SW480 (cell line): ENCODE results near the gene RPL7L1.
"Not testable (repeated sequence)": the region's sequence is repeated elsewhere in the genome, so short reads cannot be mapped to it uniquely, and the experiment has no call there.

Experiments
- DNase-seq: peaks from one replicate; pipeline ENCODE4 v3.0.0-alpha.2; 2016; ENCODE audit warnings: low spot score

Gene RPL7L1

DNA sequence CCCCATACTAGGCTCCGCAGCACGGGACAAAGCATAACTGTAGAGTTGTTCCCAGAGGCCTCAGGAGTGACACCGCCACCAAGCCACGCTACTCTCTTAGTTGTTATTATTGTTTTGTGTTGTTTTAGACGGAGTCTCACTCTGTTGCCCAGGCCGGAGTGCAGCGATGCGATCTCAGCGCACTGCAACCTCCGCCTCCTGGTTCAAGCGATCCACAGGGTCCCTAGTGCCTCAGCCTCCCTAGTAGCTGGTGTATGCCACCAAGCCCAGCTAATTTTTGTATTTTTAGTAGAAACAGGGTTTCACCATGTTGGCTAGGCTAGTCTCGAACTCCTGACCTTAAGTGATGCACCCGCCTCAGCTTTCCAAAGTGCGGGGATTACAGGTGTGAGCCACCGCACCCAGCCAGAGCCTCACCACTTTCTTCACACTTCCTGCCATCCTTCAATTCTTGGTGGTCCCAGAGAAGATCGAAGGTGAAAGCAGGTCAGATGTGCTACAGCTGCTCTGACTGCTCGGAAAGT, 11.8 kb downstream of the RPL7L1 start:
- DNase-seq = no peak

- DNase-seq = not testable (repeated sequence)
These were observed 14.8 kb downstream of the RPL7L1 start for GRCh38 chr6:42894041-42894828.

DNA sequence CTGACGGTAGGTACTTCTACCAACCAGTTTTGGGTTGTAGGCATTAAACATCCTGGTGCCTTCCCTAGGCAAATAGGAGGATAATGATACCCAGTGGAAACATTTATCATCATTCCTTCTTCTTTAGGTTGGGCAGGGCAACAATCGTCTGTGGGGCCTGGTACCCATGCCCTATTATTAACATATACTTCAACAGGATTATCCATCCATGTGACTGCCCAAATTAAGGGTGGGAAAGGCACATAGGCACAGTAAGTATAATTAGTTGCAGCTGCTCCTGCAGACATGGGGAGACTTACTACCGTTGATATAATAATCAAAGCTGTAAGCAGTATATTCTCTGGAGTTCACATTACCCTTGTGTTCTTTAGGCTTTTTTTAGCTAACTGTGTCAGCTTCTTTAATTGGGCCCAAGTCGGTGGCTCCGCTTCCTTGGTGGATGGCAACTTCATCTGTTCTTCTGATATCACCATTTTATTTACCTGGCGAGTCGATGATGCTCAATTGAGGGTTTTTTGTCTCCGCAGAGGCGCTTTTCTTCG, 16.8 kb downstream of the RPL7L1 start:
- DNase-seq = no peak

DNA sequence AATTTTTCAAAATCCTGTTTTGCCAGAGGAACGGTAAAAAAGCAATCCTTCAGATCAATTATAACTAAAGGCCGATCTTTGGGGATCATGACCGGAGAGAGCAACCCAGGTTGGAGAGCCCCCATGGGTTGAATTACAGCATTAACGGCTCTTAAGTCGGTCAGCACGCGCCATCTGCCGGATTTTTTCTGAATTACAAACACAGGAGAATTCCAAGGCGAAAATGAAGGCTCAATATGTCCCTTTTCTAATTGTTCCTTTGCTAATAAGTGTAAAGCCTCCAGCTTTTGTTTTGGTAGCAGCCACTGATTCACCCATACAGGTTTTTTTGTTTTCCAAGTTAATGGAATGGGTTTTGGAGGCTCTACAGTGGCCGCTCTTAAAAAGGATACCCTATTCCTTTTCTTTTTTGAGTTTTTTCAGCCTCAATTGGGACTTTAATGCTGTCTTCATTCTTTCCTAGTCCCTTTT, 19.5 kb downstream of the RPL7L1 start:
- peak; percentile 41 for DNase-seq

- no peak for DNase-seq
These were observed 20.5 kb downstream of the RPL7L1 start for GRCh38 chr6:42899871-42900270.

GRCh38 chr6:42901538-42901957, 22.1 kb downstream of the RPL7L1 start:
- DNase-seq = peak; percentile 73

DNA sequence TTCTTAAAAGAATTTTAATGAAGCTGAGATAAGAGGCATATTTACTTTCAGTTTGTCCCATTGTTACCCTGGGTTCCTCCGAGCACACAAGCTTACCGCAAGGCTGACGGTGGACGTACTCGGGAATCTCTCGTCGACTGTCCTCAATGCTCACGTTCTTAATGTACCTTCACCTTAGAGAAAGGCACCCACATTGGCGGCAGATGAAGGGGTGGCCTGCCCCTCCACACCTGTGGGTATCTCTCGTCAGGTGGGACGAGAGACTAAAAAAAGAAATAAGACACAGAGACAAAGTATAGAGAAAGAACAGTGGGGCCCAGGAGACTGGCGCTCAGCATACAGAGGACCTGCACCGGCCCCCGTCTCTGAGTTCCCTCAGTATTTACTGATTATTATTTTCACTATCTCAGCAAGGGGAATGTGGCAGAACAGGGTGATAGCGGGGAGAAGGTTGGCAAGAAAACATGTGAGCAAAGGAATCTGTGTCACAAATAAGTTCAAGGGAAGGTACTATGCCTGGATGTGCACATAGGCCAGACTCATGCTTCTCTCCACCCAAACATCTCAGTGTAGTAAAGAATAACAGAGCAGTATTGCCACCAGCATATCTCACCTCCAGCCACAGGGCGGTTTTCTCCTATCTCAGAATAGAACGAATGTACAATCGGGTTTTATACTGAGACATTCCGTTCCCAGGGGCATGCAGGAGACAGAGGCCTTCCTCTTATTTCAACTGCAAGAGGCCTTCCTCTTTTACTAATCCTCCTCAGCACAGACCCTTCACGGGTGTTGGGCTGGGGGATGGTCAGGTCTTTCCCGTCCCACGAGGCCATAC, 23.2 kb downstream of the RPL7L1 start:
- DNase-seq = not testable (repeated sequence)

- DNase-seq = no peak
These were observed 25.1 kb downstream of the RPL7L1 start for GRCh38 chr6:42904467-42904866.

GRCh38 chr6:42907336-42907735, 27.9 kb downstream of the RPL7L1 start:
- DNase-seq = no peak

DNA sequence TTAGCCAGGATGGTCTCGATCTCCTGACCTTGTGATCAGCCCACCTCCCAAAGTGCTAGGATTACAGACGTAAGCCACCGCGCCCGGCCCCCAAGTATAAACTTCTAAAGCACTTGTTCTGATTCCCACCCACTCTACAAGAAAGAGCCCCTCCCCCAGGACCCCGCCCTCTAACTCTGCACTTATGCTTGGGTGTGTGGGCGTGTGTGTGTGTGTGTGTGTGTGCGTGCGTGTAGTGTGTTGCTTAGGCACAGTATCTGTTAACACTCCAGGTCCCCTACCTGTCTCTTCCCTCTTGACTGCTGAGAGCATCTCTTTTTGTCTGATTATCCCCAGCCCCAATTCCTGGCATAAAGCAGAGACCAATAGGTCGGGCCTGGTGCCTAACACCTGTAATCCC, 30.4 kb downstream of the RPL7L1 start:
- no peak for DNase-seq

GRCh38 chr6:42911171-42912021, 32.0 kb downstream of the RPL7L1 start:
- DNase-seq = no peak

GRCh38 chr6:42914546-42914945, 35.1 kb downstream of the RPL7L1 start:
- DNase-seq = no peak

- DNase-seq = no peak
These were observed 36.3 kb downstream of the RPL7L1 start, which contains the start of gene PTCRA for GRCh38 chr6:42915732-42916131. TSS of gene PTCRA (plus strand) at chr6:42916053. CDS start at chr6:42916070, 17 bp downstream.

GRCh38 chr6:42916288-42916687, 36.9 kb downstream of the RPL7L1 start:
- no peak for DNase-seq

DNA sequence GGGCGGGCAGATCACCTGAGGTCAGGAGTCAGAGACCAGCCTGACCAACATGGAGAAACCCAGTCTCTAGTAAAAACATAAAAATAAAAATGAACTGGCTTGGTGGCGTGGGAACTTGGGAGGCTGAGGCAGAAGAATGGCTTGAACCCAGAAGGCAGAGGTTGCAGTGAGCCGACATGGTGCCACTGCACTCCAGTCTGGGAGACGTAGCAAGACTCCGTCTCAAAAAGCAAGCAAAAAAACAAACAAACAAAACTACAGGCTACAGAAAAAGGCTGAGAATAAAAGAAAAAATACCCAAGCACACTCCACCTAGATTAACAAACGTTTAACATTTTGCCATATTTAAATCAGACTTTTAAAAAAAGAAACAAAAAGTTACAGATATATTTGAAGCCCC, 42.4 kb downstream of the RPL7L1 start:
- no peak for DNase-seq

DNA sequence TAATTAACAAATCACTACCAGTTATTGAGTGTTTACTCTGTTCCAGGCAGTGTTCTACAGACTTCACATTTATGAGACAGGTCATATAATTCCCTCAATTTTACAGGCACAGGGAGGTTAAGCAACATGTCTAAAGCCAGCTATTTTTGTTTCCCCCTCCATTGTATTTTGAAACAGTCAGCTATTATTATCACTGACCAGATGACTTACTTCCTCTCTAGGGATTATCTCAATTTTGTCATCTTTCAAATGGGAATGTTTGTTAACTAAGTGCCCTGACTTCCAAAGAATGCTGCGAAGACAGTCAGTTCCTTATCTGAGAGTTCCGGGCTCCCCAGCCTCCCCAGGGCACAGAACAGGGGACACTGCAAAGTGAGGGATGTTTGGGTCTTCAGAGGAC, 44.2 kb downstream of the RPL7L1 start:
- DNase-seq = no peak

DNA sequence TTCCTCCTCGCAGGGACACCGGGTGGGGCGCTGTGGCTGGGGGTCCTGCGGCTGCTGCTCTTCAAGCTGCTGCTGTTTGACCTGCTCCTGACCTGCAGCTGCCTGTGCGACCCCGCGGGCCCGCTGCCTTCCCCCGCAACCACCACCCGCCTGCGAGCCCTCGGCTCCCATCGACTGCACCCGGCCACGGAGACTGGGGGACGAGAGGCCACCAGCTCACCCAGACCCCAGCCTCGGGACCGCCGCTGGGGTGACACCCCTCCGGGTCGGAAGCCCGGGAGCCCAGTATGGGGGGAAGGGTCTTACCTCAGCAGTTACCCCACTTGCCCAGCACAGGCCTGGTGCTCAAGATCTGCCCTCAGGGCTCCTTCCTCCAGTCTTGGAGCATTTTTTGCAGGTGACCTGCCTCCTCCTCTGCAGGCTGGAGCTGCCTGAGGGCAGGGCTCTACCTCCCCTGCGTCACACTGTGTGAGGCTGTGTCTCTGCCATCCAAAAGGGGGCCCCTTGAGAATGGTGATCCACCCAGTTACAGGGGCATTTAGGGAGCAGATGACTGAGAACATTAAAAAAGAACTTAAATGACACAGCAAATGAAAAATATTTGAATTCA, 45.9 kb downstream of the RPL7L1 start:
- DNase-seq = no peak

DNA sequence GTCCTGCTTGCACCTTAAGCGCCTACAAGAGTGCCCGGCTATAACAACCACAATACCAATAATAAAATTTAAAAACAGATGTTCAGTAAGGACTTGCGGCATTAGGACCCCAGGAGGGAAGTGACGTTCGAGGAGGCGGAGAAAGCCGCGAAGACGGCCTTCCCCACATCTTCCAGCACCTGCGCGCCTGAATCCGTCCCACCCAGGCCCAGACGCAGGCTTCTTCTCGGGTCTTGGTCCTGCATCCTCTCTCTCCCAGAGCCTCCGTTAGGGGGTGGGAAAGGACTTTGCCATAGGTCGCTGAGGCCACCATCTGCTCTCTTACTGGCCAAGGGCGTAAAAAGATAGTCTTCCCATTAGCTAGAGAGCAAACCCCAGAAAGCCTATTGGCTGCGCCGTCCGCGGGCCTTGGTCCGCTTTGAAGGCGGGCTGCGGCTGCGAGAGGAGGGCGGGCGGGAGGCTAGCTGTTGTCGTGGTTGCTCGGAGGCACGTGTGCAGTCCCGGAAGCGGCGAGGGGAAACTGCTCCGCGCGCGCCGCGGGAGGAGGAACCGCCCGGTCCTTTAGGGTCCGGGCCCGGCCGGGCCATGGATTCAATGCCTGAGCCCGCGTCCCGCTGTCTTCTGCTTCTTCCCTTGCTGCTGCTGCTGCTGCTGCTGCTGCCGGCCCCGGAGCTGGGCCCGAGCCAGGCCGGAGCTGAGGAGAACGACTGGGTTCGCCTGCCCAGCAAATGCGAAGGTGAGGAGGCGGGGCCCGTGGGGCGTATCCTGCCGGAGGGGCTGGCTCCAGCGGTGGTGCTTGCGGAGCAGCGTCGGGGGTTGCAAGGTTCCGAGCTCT, 49.8 kb downstream of the RPL7L1 start, which contains the start of gene CNPY3:
Gene CNPY3, plus strand, starts transcription at position 495 of the 835 bp plus-strand sequence. Its CDS starts 91 bp downstream, at position 586.
- DNase-seq = peak; percentile 95

DNA sequence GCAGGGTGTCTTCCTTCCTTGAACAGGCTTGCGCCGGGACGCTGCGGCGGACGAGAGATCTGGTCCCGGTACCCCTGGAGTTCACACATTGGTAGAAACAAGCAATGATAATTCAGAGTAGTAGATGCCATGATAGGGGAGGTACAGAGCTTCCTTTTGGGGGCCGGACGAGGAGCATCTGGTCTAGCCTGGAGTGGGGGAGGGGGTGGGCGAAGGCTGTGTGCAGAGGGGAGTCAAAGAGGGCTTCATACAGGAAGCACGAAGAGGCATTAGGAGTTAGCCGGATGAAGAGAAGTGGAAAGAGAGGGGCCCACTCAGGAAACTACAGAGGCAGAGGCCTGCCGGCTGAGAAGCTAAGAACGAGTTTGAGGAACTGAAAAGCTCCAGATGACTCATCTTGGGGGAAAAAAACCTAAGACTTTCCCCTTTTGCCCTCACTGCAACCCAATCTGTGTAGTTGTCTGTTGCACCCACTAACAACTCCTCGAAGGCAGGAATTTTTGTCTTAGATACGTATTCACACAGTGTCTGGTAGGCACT, 50.5 kb downstream of the RPL7L1 start:
- no peak for DNase-seq

GRCh38 chr6:42932412-42932811, 53.0 kb downstream of the RPL7L1 start:
- no peak for DNase-seq
